H1 (cell line): ENCODE data around the gene ZNF2.

ENCODE experiments used
- BACH1 ChIP-seq: IDR thresholded peaks from 2 replicates; pipeline ENCODE4 v1.6.1; 2012; ENCODE audit warnings: low read length, improper control_type of control experiment
- CREB1 ChIP-seq: IDR thresholded peaks from 2 replicates; pipeline ENCODE4 v1.6.1; 2012; ENCODE audit warnings: inconsistent platforms
- EZH2 ChIP-seq: fragments of 200-600 bp; sonication (generic); IDR thresholded peaks from 2 replicates; pipeline ENCODE4 v1.7.1; 2012; ENCODE audit warnings: low read depth, mild to moderate bottlenecking, moderate library complexity, low read length, inconsistent platforms; ENCODE audit not compliant: severe bottlenecking
- FOSL1 ChIP-seq: IDR thresholded peaks from 2 replicates; pipeline ENCODE4 v1.6.1; 2011; ENCODE audit warnings: mild to moderate bottlenecking, low read depth, low read length, moderate library complexity; ENCODE audit not compliant: insufficient read depth
- GABPA ChIP-seq: IDR thresholded peaks from 2 replicates; pipeline ENCODE4 v1.6.1; 2011; ENCODE audit warnings: mild to moderate bottlenecking, low read length, moderate library complexity, borderline replicate concordance; ENCODE audit not compliant: insufficient read depth
- KDM1A ChIP-seq: fragments of 200-600, 300-600 bp; sonication (generic); IDR thresholded peaks from 2 replicates; pipeline ENCODE4 v1.7.1; 2016; ENCODE audit warnings: mild to moderate bottlenecking, low read length, borderline replicate concordance
- NRF1 ChIP-seq: IDR thresholded peaks from 2 replicates; pipeline ENCODE4 v1.6.1; 2011; ENCODE audit warnings: mild to moderate bottlenecking, low read depth, low read length, improper control_type of control experiment
- POLR2A ChIP-seq, 2 experiments: IDR thresholded peaks; 1 replicate in 1 of 2; 2 replicates in 1 of 2; pipeline ENCODE4 v1.6.1; 2011; ENCODE audit warnings: low read depth in 2 of 2, low read length in 2 of 2, mild to moderate bottlenecking in 2 of 2; ENCODE audit errors: control extremely low read depth in 1 of 2
- RBBP5 ChIP-seq: IDR thresholded peaks from 2 replicates; pipeline ENCODE4 v1.7.1; 2012; ENCODE audit warnings: low read depth, mild to moderate bottlenecking, inconsistent platforms, low read length, moderate library complexity, borderline replicate concordance
- RFX5 ChIP-seq: IDR thresholded peaks from 2 replicates; pipeline ENCODE4 v1.6.1; 2011; ENCODE audit warnings: low read depth, low read length, improper control_type of control experiment, borderline replicate concordance
- TCF12 ChIP-seq: IDR thresholded peaks from 2 replicates; pipeline ENCODE4 v1.6.1; 2011; ENCODE audit warnings: low read depth, mild to moderate bottlenecking, low read length
- TF ChIP-seq, protein P1 (sequence below), 3 experiments: IDR thresholded peaks; 1 replicate in 2 of 3; 2 replicates in 1 of 3; pipeline versions ENCODE4 v1.5.1 to v1.6.1; 2011; ENCODE audit warnings: low read length in 3 of 3, mild to moderate bottlenecking in 3 of 3, inconsistent platforms in 2 of 3, low read depth in 1 of 3, moderate library complexity in 1 of 3; ENCODE audit not compliant: insufficient read depth in 1 of 3; ENCODE audit errors: control extremely low read depth in 1 of 3
- TF ChIP-seq, protein P2 (sequence below): IDR thresholded peaks from 2 replicates; pipeline ENCODE4 v1.6.1; 2011; ENCODE audit warnings: low read length, improper control_type of control experiment

DNA sequence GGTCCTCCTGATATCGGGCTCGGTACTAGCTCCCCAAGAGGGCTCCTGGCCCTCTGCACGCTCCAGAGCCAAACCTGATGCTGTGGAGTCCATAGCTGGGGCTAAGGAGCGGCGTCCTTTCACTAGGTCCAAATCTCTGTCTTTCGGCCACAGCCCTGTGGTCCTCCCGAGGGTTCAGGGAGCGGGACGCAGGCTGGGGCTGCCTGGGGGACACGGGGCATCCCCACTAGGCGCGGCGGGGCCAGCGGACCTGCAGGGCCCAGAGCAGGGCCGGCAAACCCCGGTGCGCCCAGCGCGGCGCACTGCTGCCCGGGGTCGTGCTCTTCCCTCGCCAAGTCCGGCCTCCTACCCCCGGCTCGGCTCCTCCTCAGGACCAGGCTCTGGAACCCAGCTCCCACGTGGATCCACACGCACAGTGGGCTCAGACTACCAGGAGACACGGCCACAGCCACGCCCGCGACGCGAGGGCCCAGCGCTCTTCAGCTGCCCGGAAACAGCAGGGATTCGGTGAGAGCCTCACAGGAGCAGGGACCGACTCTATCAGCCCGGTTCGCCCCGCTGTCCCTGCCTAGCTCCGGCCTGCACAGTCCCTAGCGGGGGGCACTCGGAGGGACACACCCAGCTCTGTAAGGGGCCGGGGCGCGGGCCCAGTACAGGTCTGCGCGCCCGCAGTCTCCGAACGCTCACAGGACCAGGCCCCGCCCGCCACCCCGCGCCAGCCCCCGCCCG is 6.6 kb upstream of the ZNF2 start:
- TF ChIP-seq, protein P1, sequence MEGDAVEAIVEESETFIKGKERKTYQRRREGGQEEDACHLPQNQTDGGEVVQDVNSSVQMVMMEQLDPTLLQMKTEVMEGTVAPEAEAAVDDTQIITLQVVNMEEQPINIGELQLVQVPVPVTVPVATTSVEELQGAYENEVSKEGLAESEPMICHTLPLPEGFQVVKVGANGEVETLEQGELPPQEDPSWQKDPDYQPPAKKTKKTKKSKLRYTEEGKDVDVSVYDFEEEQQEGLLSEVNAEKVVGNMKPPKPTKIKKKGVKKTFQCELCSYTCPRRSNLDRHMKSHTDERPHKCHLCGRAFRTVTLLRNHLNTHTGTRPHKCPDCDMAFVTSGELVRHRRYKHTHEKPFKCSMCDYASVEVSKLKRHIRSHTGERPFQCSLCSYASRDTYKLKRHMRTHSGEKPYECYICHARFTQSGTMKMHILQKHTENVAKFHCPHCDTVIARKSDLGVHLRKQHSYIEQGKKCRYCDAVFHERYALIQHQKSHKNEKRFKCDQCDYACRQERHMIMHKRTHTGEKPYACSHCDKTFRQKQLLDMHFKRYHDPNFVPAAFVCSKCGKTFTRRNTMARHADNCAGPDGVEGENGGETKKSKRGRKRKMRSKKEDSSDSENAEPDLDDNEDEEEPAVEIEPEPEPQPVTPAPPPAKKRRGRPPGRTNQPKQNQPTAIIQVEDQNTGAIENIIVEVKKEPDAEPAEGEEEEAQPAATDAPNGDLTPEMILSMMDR (IDR thresholded peaks at IDR 0.05; ENCODE audit: control extremely low read depth in 1 of 3, insufficient read depth in 1 of 3, low read depth in 1 of 3, low read length in 3 of 3) = no peak
- TF ChIP-seq EZH2 = peak; percentile 28
- TF ChIP-seq POLR2A (IDR thresholded peaks at IDR 0.05; ENCODE audit: control extremely low read depth in 1 of 2, low read depth in 2 of 2, low read length in 2 of 2) = no peak
- TF ChIP-seq BACH1 = no peak
- no peak for TF ChIP-seq RBBP5
- no peak for TF ChIP-seq GABPA
- TF ChIP-seq CREB1 = no peak
- no peak for TF ChIP-seq FOSL1
- TF ChIP-seq NRF1 = no peak
- TF ChIP-seq, protein P2, sequence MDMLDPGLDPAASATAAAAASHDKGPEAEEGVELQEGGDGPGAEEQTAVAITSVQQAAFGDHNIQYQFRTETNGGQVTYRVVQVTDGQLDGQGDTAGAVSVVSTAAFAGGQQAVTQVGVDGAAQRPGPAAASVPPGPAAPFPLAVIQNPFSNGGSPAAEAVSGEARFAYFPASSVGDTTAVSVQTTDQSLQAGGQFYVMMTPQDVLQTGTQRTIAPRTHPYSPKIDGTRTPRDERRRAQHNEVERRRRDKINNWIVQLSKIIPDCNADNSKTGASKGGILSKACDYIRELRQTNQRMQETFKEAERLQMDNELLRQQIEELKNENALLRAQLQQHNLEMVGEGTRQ = no peak
- TF ChIP-seq RFX5 = no peak
- no peak for TF ChIP-seq TCF12
- TF ChIP-seq KDM1A = no peak
